AG04449 (cell line): ENCODE results near the gene PLXNB2.

Source experiments
- CTCF ChIA-PET: fragments of 350-600 bp; formaldehyde crosslinking; extraction: SDS; loops from one replicate; lab custom pipeline; 2021; ENCODE audit warnings: antibody characterized with exemption; lab: Yijun Ruan, JAX
- POLR2A ChIA-PET: fragments of 400-600, 350-600 bp; formaldehyde crosslinking; extraction: SDS; loops from one replicate; lab custom pipeline; 2020; ENCODE audit warnings: antibody characterized with exemption, inconsistent platforms; lab: Yijun Ruan, JAX
- DNase-seq: peaks from one replicate; pipeline ENCODE4 v3.0.0-alpha.2; 2010; ENCODE audit warnings: low read depth, low spot score
- H3K4me3 ChIP-seq: 2 replicates; pipeline ENCODE4 v1.5.1; 2011; ENCODE audit warnings: low read depth, mild to moderate bottlenecking, control low read depth, low read length
- CTCF ChIP-seq: IDR thresholded peaks from one replicate; pipeline ENCODE4 v1.5.1; 2011; ENCODE audit warnings: mild to moderate bottlenecking, moderate library complexity, low read length, control low read depth, inconsistent platforms; ENCODE audit not compliant: insufficient read depth; ENCODE audit errors: missing control alignments

PLXNB2 gene

GRCh38 chr22:50229370-50229769 is 78.1 kb downstream of the PLXNB2 start:
- H3K4me3 ChIP-seq, result no peak overlapping the region
- no peak for TF ChIP-seq CTCF
- ChIA-PET POLR2A (no interaction called here), CTCF (interaction anchor here (4.4 kb wide), 1 partner anchor 12 kb away, joined by 34 read pairs; no protein-coding TSS in a partner anchor)
- DNase-seq, result no peak

GRCh38 chr22:50228366-50228765 is 79.1 kb downstream of the PLXNB2 start:
- CTCF ChIA-PET, result interaction anchor here (0.7 to 1.7 kb wide), 2 partner anchors 9 to 12 kb away, joined by 3 to 6 read pairs; no protein-coding TSS in a partner anchor

GRCh38 chr22:50227579-50228215 is 79.7 kb downstream of the PLXNB2 start:
- H3K4me3 ChIP-seq, result no peak overlapping the region
- TF ChIP-seq CTCF, result no peak
- POLR2A ChIA-PET, result interaction anchor here (0.8 kb wide), 2 partner anchors 12 to 13 kb away, joined by 3 read pairs; no protein-coding TSS in a partner anchor
- CTCF ChIA-PET, result interaction anchor here (1.0 to 1.7 kb wide), 2 partner anchors 13 to 15 kb away, joined by 4 to 6 read pairs; no protein-coding TSS in a partner anchor
- no peak for DNase-seq

More at GRCh38 chr22:50228366-50228765, 79.1 kb downstream of the PLXNB2 start:
- POLR2A ChIA-PET, result interaction anchor here (0.8 kb wide), 2 partner anchors 11 to 14 kb away, joined by 3 read pairs; no protein-coding TSS in a partner anchor
- H3K4me3 ChIP-seq, result no peak overlapping the region
- no peak for TF ChIP-seq CTCF
- DNase-seq, result no peak

- TF ChIP-seq CTCF, result no peak
- CTCF ChIA-PET, result interaction anchor here (1.0 to 2.7 kb wide), 3 partner anchors 10 to 16 kb away, joined by 4 to 13 read pairs (median 6); no protein-coding TSS in a partner anchor
- DNase-seq, result no peak
- POLR2A ChIA-PET, result no interaction called here
- H3K4me3 ChIP-seq, result no peak overlapping the region
These were observed 80.6 kb downstream of the PLXNB2 start for GRCh38 chr22:50226875-50227165.

- ChIA-PET POLR2A (no interaction called here), CTCF (interaction anchor here (2.7 kb wide), 1 partner anchor 10 kb away, joined by 13 read pairs; no protein-coding TSS in a partner anchor)
- no peak for TF ChIP-seq CTCF
- H3K4me3 ChIP-seq, result no peak overlapping the region
- no peak for DNase-seq
These were observed 81.2 kb downstream of the PLXNB2 start for GRCh38 chr22:50226063-50226874.
